GM23338 (cell line): ENCODE measurements around the gene SYNPO2. TPM values are rescaled to one million over a fixed set of nuclear protein-coding genes. Genes with fewer than 3 reads are reported as not detected.

Experiments used
- ATAC-seq: fragments of 200-7000 bp; cut with Tn5 transposase; 3 replicates; pipeline ENCODE4 v1.9.1; 2020
- DNase-seq: peaks from one replicate; pipeline ENCODE4 v3.0.0-alpha.2; 2015; ENCODE audit warnings: low spot score
- H2AFZ ChIP-seq: fragments of 200-600 bp; sonication (generic); 2 replicates; pipeline ENCODE4 v1.8.0; 2016; ENCODE audit warnings: antibody characterized with exemption, mild to moderate bottlenecking, moderate library complexity
- H3F3A ChIP-seq: fragments of 200-600 bp; sonication (generic); replicated peaks from 2 replicates; pipeline ENCODE4 v1.8.0; 2017; ENCODE audit warnings: antibody characterized with exemption, mixed run types, low read depth
- H3K27ac ChIP-seq: fragments of 200-600 bp; sonication (generic); 2 replicates; pipeline ENCODE4 v1.6.1; 2016; ENCODE audit warnings: low read depth
- H3K27me3 ChIP-seq: fragments of 200-600 bp; sonication (generic); 2 replicates; pipeline ENCODE4 v1.8.0; 2016; ENCODE audit warnings: mild to moderate bottlenecking, mixed run types, moderate library complexity; ENCODE audit not compliant: insufficient read depth
- H3K36me3 ChIP-seq: fragments of 200-600 bp; sonication (generic); 2 replicates; pipeline ENCODE4 v1.8.0; 2016; ENCODE audit warnings: mild to moderate bottlenecking; ENCODE audit not compliant: insufficient read depth
- H3K4me1 ChIP-seq: fragments of 200-600 bp; sonication (generic); 2 replicates; pipeline ENCODE4 v1.8.0; 2016; ENCODE audit warnings: mild to moderate bottlenecking, moderate library complexity; ENCODE audit not compliant: insufficient read depth
- H3K4me2 ChIP-seq: fragments of 200-600 bp; sonication (generic); 2 replicates; pipeline ENCODE4 v1.7.1; 2017; ENCODE audit warnings: mixed run types
- H3K4me3 ChIP-seq: fragments of 200-600 bp; sonication (generic); 2 replicates; pipeline ENCODE4 v1.6.1; 2016; ENCODE audit warnings: mixed run types
- H3K79me2 ChIP-seq: fragments of 200-600 bp; sonication (generic); replicated peaks from 2 replicates; pipeline ENCODE4 v1.8.0; 2017; ENCODE audit warnings: mild to moderate bottlenecking; ENCODE audit not compliant: insufficient read depth
- H3K9me2 ChIP-seq: fragments of 200-600 bp; sonication (generic); 2 replicates; pipeline ENCODE4 v1.8.0; 2017; ENCODE audit not compliant: insufficient read depth
- H4K20me1 ChIP-seq: fragments of 200-600 bp; sonication (generic); replicated peaks from 2 replicates; pipeline ENCODE4 v1.8.0; 2017; ENCODE audit warnings: mild to moderate bottlenecking; ENCODE audit not compliant: insufficient read depth
- H3K27ac Mint-ChIP-seq: 2 replicates; pipeline ENCODE4 v1.8.0; 2020; ENCODE audit warnings: inconsistent platforms, mild to moderate bottlenecking, moderate library complexity, mixed read lengths
- H3K27me3 Mint-ChIP-seq: 3 replicates; pipeline ENCODE4 v1.8.0; 2022; ENCODE audit warnings: low read depth, mild to moderate bottlenecking, moderate library complexity, mixed read lengths, inconsistent platforms; ENCODE audit not compliant: insufficient read depth, poor library complexity
- H3K36me3 Mint-ChIP-seq: 3 replicates; pipeline ENCODE4 v1.8.0; 2021; ENCODE audit warnings: low read depth, mild to moderate bottlenecking, inconsistent platforms, moderate library complexity, mixed read lengths
- H3K4me1 Mint-ChIP-seq: 3 replicates; pipeline ENCODE4 v1.8.0; 2020; ENCODE audit warnings: mild to moderate bottlenecking, inconsistent platforms, mixed read lengths
- H3K4me3 Mint-ChIP-seq: 3 replicates; pipeline ENCODE4 v1.8.0; 2021; ENCODE audit warnings: moderate library complexity, mild to moderate bottlenecking, inconsistent platforms, mixed read lengths
- H3K9me3 Mint-ChIP-seq: 3 replicates; pipeline ENCODE4 v1.8.0; 2020; ENCODE audit warnings: moderate library complexity, mild to moderate bottlenecking, inconsistent platforms, mixed read lengths
- NANOG ChIP-seq: IDR thresholded peaks from 2 replicates; pipeline ENCODE4 v1.6.1; 2016; ENCODE audit warnings: antibody characterized with exemption, borderline replicate concordance
- STAT1 ChIP-seq: IDR thresholded peaks from one replicate; pipeline ENCODE4 v1.6.1; 2016; ENCODE audit warnings: antibody characterized with exemption; ENCODE audit not compliant: unreplicated experiment
- ZNF331 ChIP-seq: fragments of 250-450 bp; sonication (Bioruptor Pico); IDR thresholded peaks from 2 replicates; pipeline ENCODE4 v1.5.0; 2020; ENCODE audit warnings: low read depth, mild to moderate bottlenecking, moderate library complexity
- polyA plus RNA-seq: library from polyadenylated mRNA; unstranded; fragments of >200 nt; fragmentation: Nextera tagmentation; extraction: Ambion mirVana; gene quantifications from 2 replicates; pipeline ENCODE4 v1.2.1, GENCODE V29; 2016
- total RNA-seq: library from RNA; depleted of rRNA; stranded (reverse); fragments of >200 nt; shearing (Covaris generic); gene quantifications from 2 replicates; pipeline ENCODE4 v1.2.3, GENCODE V29; 2014
- TF ChIP-seq, protein P1 (sequence below): fragments of 250-450 bp; sonication (Bioruptor Pico); IDR thresholded peaks from 2 replicates; pipeline ENCODE4 v1.5.0; 2020; ENCODE audit warnings: mild to moderate bottlenecking, moderate library complexity
- TF ChIP-seq, protein P2 (sequence below): IDR thresholded peaks from 2 replicates; pipeline ENCODE4 v1.6.1; 2016; ENCODE audit warnings: antibody characterized with exemption
- TF ChIP-seq, protein P3 (sequence below), 2 experiments: fragments of 200-600 bp in 1 of 2; sonication (generic) in 1 of 2; conservative IDR thresholded peaks; 2 replicates each; pipeline versions ENCODE4 v1.5.1 to v1.6.1; 2016 to 2017; ENCODE audit warnings: antibody characterized with exemption in 2 of 2, low read depth in 2 of 2, mild to moderate bottlenecking in 2 of 2, moderate library complexity in 1 of 2

The SYNPO2 gene
- total and polyA plus RNA-seq, 2 experiments from 2014 or later = 2.1 to 3.4 TPM

DNA sequence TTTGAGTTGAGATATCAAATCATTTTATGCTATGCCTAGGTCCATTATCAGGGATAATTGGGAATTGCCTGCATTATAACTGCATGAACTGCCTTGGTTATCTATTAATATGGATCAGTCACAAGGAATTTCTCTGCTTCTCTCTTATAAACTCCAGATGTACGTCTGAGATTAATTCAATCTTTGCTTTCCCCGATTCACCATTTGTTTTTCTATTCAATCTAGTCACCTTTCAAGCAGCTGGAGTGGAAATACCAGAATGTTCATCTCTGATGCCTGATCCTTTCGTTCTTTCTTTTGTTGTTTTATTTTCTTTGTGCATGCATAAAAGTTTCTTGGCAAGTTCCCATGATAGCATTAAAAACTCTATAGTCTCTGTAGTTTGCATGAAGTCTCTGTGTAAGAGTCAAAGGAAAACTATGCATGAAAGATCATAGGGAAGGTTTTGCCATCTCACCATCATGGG is 22.6 kb downstream of the SYNPO2 start (continued):
- TF ChIP-seq, protein P1, sequence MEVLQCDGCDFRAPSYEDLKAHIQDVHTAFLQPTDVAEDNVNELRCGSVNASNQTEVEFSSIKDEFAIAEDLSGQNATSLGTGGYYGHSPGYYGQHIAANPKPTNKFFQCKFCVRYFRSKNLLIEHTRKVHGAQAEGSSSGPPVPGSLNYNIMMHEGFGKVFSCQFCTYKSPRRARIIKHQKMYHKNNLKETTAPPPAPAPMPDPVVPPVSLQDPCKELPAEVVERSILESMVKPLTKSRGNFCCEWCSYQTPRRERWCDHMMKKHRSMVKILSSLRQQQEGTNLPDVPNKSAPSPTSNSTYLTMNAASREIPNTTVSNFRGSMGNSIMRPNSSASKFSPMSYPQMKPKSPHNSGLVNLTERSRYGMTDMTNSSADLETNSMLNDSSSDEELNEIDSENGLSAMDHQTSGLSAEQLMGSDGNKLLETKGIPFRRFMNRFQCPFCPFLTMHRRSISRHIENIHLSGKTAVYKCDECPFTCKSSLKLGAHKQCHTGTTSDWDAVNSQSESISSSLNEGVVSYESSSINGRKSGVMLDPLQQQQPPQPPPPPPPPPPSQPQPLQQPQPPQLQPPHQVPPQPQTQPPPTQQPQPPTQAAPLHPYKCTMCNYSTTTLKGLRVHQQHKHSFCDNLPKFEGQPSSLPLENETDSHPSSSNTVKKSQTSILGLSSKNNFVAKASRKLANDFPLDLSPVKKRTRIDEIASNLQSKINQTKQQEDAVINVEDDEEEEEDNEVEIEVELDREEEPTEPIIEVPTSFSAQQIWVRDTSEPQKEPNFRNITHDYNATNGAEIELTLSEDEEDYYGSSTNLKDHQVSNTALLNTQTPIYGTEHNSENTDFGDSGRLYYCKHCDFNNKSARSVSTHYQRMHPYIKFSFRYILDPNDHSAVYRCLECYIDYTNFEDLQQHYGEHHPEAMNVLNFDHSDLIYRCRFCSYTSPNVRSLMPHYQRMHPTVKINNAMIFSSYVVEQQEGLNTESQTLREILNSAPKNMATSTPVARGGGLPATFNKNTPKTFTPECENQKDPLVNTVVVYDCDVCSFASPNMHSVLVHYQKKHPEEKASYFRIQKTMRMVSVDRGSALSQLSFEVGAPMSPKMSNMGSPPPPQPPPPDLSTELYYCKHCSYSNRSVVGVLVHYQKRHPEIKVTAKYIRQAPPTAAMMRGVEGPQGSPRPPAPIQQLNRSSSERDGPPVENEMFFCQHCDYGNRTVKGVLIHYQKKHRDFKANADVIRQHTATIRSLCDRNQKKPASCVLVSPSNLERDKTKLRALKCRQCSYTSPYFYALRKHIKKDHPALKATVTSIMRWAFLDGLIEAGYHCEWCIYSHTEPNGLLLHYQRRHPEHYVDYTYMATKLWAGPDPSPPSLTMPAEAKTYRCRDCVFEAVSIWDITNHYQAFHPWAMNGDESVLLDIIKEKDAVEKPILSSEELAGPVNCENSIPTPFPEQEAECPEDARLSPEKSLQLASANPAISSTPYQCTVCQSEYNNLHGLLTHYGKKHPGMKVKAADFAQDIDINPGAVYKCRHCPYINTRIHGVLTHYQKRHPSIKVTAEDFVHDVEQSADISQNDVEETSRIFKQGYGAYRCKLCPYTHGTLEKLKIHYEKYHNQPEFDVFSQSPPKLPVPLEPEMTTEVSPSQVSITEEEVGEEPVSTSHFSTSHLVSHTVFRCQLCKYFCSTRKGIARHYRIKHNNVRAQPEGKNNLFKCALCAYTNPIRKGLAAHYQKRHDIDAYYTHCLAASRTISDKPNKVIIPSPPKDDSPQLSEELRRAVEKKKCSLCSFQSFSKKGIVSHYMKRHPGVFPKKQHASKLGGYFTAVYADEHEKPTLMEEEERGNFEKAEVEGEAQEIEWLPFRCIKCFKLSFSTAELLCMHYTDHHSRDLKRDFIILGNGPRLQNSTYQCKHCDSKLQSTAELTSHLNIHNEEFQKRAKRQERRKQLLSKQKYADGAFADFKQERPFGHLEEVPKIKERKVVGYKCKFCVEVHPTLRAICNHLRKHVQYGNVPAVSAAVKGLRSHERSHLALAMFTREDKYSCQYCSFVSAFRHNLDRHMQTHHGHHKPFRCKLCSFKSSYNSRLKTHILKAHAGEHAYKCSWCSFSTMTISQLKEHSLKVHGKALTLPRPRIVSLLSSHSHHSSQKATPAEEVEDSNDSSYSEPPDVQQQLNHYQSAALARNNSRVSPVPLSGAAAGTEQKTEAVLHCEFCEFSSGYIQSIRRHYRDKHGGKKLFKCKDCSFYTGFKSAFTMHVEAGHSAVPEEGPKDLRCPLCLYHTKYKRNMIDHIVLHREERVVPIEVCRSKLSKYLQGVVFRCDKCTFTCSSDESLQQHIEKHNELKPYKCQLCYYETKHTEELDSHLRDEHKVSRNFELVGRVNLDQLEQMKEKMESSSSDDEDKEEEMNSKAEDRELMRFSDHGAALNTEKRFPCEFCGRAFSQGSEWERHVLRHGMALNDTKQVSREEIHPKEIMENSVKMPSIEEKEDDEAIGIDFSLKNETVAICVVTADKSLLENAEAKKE = no peak
- TF ChIP-seq NANOG = no peak

DNA sequence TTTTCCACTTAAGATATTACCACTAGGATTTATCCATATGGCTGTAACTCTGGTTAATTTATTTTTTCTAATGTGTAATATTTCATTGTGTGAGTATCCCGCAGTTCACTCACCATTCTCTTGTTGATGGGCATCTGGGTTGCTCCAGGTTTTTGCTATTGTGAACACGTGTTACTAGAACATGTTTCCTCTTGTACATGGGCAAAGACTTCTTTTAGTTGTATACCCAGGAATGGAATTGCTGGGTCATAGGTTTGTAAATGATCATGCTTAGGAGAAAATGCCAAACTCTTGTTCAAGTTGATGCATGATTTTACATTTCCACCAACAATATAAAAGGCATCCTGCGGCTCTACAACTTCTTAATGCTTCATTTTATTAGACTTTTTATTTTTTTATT is 26.8 kb downstream of the SYNPO2 start:
- no peak for ATAC-seq
- no peak overlapping the region for H3K4me3 Mint-ChIP-seq
- H3K9me3 Mint-ChIP-seq = no peaks in the 10 kb centered on the region
- H3K4me1 ChIP-seq = no peaks in the 10 kb centered on the region
- H4K20me1 ChIP-seq = no peaks in the 10 kb centered on the region
- no peak overlapping the region for H3K27ac ChIP-seq
- H3K36me3 Mint-ChIP-seq = no peaks in the 10 kb centered on the region
- no peak overlapping the region for H3K4me3 ChIP-seq
- H3K36me3 ChIP-seq = no peaks in the 10 kb centered on the region
- H3K27me3 ChIP-seq = no peaks in the 10 kb centered on the region
- no peaks in the 10 kb centered on the region for H3K79me2 ChIP-seq
- H3K4me1 Mint-ChIP-seq = no peaks in the 10 kb centered on the region
- H2AFZ ChIP-seq = no peak overlapping the region
- H3K27ac Mint-ChIP-seq = no peak overlapping the region
- no peak for DNase-seq
- H3F3A ChIP-seq = no peaks in the 10 kb centered on the region
- H3K27me3 Mint-ChIP-seq = no peaks in the 10 kb centered on the region
- H3K4me2 ChIP-seq = no peak overlapping the region
- H3K9me2 ChIP-seq = no peaks in the 10 kb centered on the region
- TF ChIP-seq, protein P1 = no peak
- no peak for TF ChIP-seq ZNF331
- TF ChIP-seq STAT1 = no peak
- TF ChIP-seq, protein P2, sequence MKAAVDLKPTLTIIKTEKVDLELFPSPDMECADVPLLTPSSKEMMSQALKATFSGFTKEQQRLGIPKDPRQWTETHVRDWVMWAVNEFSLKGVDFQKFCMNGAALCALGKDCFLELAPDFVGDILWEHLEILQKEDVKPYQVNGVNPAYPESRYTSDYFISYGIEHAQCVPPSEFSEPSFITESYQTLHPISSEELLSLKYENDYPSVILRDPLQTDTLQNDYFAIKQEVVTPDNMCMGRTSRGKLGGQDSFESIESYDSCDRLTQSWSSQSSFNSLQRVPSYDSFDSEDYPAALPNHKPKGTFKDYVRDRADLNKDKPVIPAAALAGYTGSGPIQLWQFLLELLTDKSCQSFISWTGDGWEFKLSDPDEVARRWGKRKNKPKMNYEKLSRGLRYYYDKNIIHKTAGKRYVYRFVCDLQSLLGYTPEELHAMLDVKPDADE = no peak
- TF ChIP-seq, protein P3, sequence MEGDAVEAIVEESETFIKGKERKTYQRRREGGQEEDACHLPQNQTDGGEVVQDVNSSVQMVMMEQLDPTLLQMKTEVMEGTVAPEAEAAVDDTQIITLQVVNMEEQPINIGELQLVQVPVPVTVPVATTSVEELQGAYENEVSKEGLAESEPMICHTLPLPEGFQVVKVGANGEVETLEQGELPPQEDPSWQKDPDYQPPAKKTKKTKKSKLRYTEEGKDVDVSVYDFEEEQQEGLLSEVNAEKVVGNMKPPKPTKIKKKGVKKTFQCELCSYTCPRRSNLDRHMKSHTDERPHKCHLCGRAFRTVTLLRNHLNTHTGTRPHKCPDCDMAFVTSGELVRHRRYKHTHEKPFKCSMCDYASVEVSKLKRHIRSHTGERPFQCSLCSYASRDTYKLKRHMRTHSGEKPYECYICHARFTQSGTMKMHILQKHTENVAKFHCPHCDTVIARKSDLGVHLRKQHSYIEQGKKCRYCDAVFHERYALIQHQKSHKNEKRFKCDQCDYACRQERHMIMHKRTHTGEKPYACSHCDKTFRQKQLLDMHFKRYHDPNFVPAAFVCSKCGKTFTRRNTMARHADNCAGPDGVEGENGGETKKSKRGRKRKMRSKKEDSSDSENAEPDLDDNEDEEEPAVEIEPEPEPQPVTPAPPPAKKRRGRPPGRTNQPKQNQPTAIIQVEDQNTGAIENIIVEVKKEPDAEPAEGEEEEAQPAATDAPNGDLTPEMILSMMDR (conservative IDR thresholded peaks at IDR 0.05; ENCODE audit: low read depth in 2 of 2) = no peak
